ENCODE data around the gene E2F6.

- TF ChIP-seq GATA2 (IDR thresholded peaks at IDR 0.05; ENCODE audit: low read depth, low read length) (no peak), GATA3 (IDR thresholded peaks at IDR 0.05; ENCODE audit: low read depth, low read length) (no peak)
These were observed 56.9 kb downstream of the E2F6 start for GRCh38 chr2:11408959-11409571.
